HEK293 (cell line): ENCODE results near the gene C7orf57.
A peak's percentile ranks its signal among the peaks of the same experiment; 100 is the strongest.

Experiments used
- CTCF ChIA-PET: fragments of 350-600 bp; formaldehyde crosslinking; extraction: SDS; loops from one replicate; lab custom pipeline; 2021; ENCODE audit warnings: antibody characterized with exemption; lab: Yijun Ruan, JAX
- POLR2A ChIA-PET: fragments of 300-600 bp; formaldehyde crosslinking; extraction: SDS; loops from one replicate; lab custom pipeline; 2020; ENCODE audit warnings: antibody characterized with exemption, inconsistent platforms; lab: Yijun Ruan, JAX
- H3K27ac ChIP-seq: fragments of 200-500 bp; sonication (Bioruptor generic); 2 replicates; pipeline ENCODE4 v1.5.1; 2014; ENCODE audit warnings: low read depth, low read length, control low read depth, inconsistent platforms; ENCODE audit errors: extremely low read depth
- H3K36me3 ChIP-seq, 2 experiments: fragments of 200-500 bp in 1 of 2; sonication (Bioruptor generic) in 1 of 2; 1 replicate in 1 of 2; 2 replicates in 1 of 2; pipeline ENCODE4 v1.5.1; 2014 to 2017; ENCODE audit warnings: inconsistent platforms in 2 of 2, low read length in 2 of 2; ENCODE audit not compliant: control insufficient read depth in 2 of 2, insufficient read depth in 1 of 2
- H3K4me1 ChIP-seq: fragments of 200-500 bp; sonication (Bioruptor generic); 2 replicates; pipeline ENCODE4 v1.5.1; 2014; ENCODE audit warnings: mild to moderate bottlenecking, low read length, inconsistent platforms; ENCODE audit not compliant: control insufficient read depth, insufficient read depth
- H3K4me3 ChIP-seq: 2 replicates; pipeline ENCODE4 v1.5.1; 2011; ENCODE audit warnings: low read depth, mild to moderate bottlenecking, control low read depth, low read length, moderate library complexity
- H3K9me3 ChIP-seq: fragments of 200-500 bp; sonication (Bioruptor generic); 2 replicates; pipeline ENCODE4 v1.5.1; 2014; ENCODE audit warnings: low read depth, low read length, inconsistent platforms; ENCODE audit not compliant: control insufficient read depth, insufficient read depth
- ATF2 ChIP-seq: fragments of 450-650 bp; formaldehyde crosslinking; IDR thresholded peaks from 2 replicates; pipeline ENCODE4 v1.5.1; 2016; ENCODE audit warnings: missing biosample characterization, missing genetic modification characterization, low read depth
- BCL11B ChIP-seq: fragments of 450-650 bp; formaldehyde crosslinking; IDR thresholded peaks from 2 replicates; pipeline ENCODE4 v1.5.1; 2016; ENCODE audit warnings: low read depth, missing biosample characterization, missing genetic modification characterization
- PRDM4 ChIP-seq: fragments of 450-650 bp; formaldehyde crosslinking; IDR thresholded peaks from 2 replicates; pipeline ENCODE4 v1.5.1; 2017; ENCODE audit warnings: missing biosample characterization, missing genetic modification characterization
- SALL2 ChIP-seq: fragments of 450-650 bp; formaldehyde crosslinking; IDR thresholded peaks from 2 replicates; pipeline ENCODE4 v1.5.0; 2017; ENCODE audit warnings: missing biosample characterization, mild to moderate bottlenecking, missing genetic modification characterization, borderline replicate concordance
- SCRT2 ChIP-seq: fragments of 450-650 bp; formaldehyde crosslinking; IDR thresholded peaks from 2 replicates; pipeline ENCODE4 v1.5.1; 2016; ENCODE audit warnings: missing biosample characterization, missing genetic modification characterization
- SP3 ChIP-seq: fragments of 450-650 bp; formaldehyde crosslinking; IDR thresholded peaks from 2 replicates; pipeline ENCODE4 v1.5.1; 2016; ENCODE audit warnings: missing biosample characterization, missing genetic modification characterization
- ZBTB1 ChIP-seq: fragments of 450-650 bp; formaldehyde crosslinking; IDR thresholded peaks from 2 replicates; pipeline ENCODE4 v1.5.1; 2016; ENCODE audit warnings: missing biosample characterization, missing genetic modification characterization
- ZBTB17 ChIP-seq: fragments of 450-650 bp; formaldehyde crosslinking; IDR thresholded peaks from 2 replicates; pipeline ENCODE4 v1.5.1; 2016; ENCODE audit warnings: missing biosample characterization, missing genetic modification characterization
- ZFP37 ChIP-seq: fragments of 450-650 bp; formaldehyde crosslinking; IDR thresholded peaks from 2 replicates; pipeline ENCODE4 v1.5.1; 2016; ENCODE audit warnings: missing biosample characterization, missing genetic modification characterization
- ZIC2 ChIP-seq: fragments of 450-650 bp; formaldehyde crosslinking; IDR thresholded peaks from 2 replicates; pipeline ENCODE4 v1.5.1; 2016; ENCODE audit warnings: missing biosample characterization, missing genetic modification characterization
- ZNF169 ChIP-seq: fragments of 450-650 bp; formaldehyde crosslinking; IDR thresholded peaks from 2 replicates; pipeline ENCODE4 v1.5.1; 2016; ENCODE audit warnings: missing biosample characterization, missing genetic modification characterization
- ZNF18 ChIP-seq: fragments of 450-650 bp; formaldehyde crosslinking; IDR thresholded peaks from 2 replicates; pipeline ENCODE4 v1.5.1; 2016; ENCODE audit warnings: missing biosample characterization, missing genetic modification characterization
- ZNF248 ChIP-seq: fragments of 450-650 bp; formaldehyde crosslinking; IDR thresholded peaks from 2 replicates; pipeline ENCODE4 v1.5.1; 2017; ENCODE audit warnings: missing biosample characterization, missing genetic modification characterization
- ZNF362 ChIP-seq: fragments of 450-650 bp; formaldehyde crosslinking; IDR thresholded peaks from 2 replicates; pipeline ENCODE4 v1.5.1; 2016; ENCODE audit warnings: missing biosample characterization, missing genetic modification characterization
- ZNF394 ChIP-seq: fragments of 450-650 bp; formaldehyde crosslinking; IDR thresholded peaks from 2 replicates; pipeline ENCODE4 v1.5.1; 2016; ENCODE audit warnings: missing biosample characterization, missing genetic modification characterization, mild to moderate bottlenecking, moderate library complexity, borderline replicate concordance
- ZNF488 ChIP-seq: fragments of 450-650 bp; formaldehyde crosslinking; IDR thresholded peaks from 2 replicates; pipeline ENCODE4 v1.5.1; 2016; ENCODE audit warnings: missing biosample characterization, missing genetic modification characterization
- ZNF530 ChIP-seq: fragments of 450-650 bp; formaldehyde crosslinking; IDR thresholded peaks from 2 replicates; pipeline ENCODE4 v1.5.1; 2016; ENCODE audit warnings: low read depth, missing biosample characterization, missing genetic modification characterization
- ZNF548 ChIP-seq: fragments of 450-650 bp; formaldehyde crosslinking; IDR thresholded peaks from 2 replicates; pipeline ENCODE4 v1.5.1; 2016; ENCODE audit warnings: missing biosample characterization, missing genetic modification characterization
- ZNF660 ChIP-seq: fragments of 450-650 bp; IDR thresholded peaks from 2 replicates; pipeline ENCODE4 v1.5.1; 2018; ENCODE audit warnings: missing biosample characterization, mild to moderate bottlenecking, missing genetic modification characterization
- ZNF776 ChIP-seq: fragments of 450-650 bp; formaldehyde crosslinking; IDR thresholded peaks from 2 replicates; pipeline ENCODE4 v1.5.0; 2017; ENCODE audit warnings: missing biosample characterization, missing genetic modification characterization, borderline replicate concordance
- ZNF777 ChIP-seq: fragments of 450-650 bp; formaldehyde crosslinking; IDR thresholded peaks from 2 replicates; pipeline ENCODE4 v1.5.1; 2017; ENCODE audit warnings: missing biosample characterization, missing genetic modification characterization, borderline replicate concordance
- ZNF791 ChIP-seq: fragments of 450-650 bp; formaldehyde crosslinking; IDR thresholded peaks from 2 replicates; pipeline ENCODE4 v1.5.1; 2016; ENCODE audit warnings: missing biosample characterization, missing genetic modification characterization
- ZNF792 ChIP-seq: fragments of 450-650 bp; formaldehyde crosslinking; IDR thresholded peaks from 2 replicates; pipeline ENCODE4 v1.5.1; 2016; ENCODE audit warnings: missing biosample characterization, missing genetic modification characterization
- TF ChIP-seq, protein P1 (sequence below): fragments of 450-650 bp; formaldehyde crosslinking; IDR thresholded peaks from 2 replicates; pipeline ENCODE4 v1.5.1; 2017; ENCODE audit warnings: missing biosample characterization, missing genetic modification characterization
- TF ChIP-seq, protein P2 (sequence below): fragments of 450-650 bp; formaldehyde crosslinking; optimal IDR thresholded peaks from 2 replicates; pipeline ENCODE3; 2016; ENCODE audit warnings: missing biosample characterization, mild to moderate bottlenecking, missing genetic modification characterization

Gene C7orf57

GRCh38 chr7:48033922-48034321 is 1.4 kb upstream of the C7orf57 start:
- ChIA-PET POLR2A (no interaction called here), CTCF (interaction anchor here (0.6 to 0.9 kb wide), 3 partner anchors 52 to 710 kb away, joined by 3 read pairs; no protein-coding TSS in a partner anchor)
- no peak for TF ChIP-seq ZNF548 (tag by site-specific recombination)
- no peak for TF ChIP-seq ZNF776
- no peaks in the 10 kb centered on the region for H3K36me3 ChIP-seq
- H3K4me3 ChIP-seq = no peak overlapping the region
- H3K9me3 ChIP-seq = no peaks in the 10 kb centered on the region
- no peak overlapping the region for H3K27ac ChIP-seq
- peaks cover 3% of the 10 kb centered on the region for H3K4me1 ChIP-seq

DNA sequence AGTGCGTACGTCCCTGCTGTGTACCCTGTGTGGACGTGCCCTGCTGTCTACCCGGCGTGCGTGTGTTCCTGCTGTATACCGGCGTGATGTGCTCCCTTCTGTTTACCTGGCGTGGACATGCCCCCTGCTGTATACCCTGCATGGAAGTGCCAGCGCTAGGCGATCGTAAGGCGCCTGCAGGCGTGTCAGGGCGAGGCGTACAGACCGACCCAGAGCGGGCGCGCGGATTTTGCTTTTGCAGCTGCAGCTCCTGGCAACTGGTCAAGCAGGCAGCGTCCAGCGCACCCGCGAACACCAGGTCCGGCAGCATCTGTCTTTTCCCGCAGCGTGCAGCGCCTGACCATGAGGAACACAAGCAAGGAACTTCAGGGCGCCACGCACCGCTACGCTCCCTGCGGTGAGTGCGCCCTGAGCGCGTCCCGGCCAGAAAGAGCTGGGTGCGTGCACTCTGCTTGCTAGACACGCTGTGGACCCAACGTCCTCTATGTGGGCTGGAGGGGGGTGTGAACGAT is 680 bp downstream of the C7orf57 start:
- Histone ChIP-seq H3K4me3 (peak overlapping the region; percentile 74), H3K4me1 (peaks cover 3% of the 10 kb centered on the region), H3K36me3 (no peaks in the 10 kb centered on the region), H3K27ac (no peak overlapping the region), H3K9me3 (no peaks in the 10 kb centered on the region)
- ChIA-PET CTCF (no interaction called here), POLR2A (interaction anchor here (1.0 to 1.3 kb wide), 2 partner anchors 52 to 56 kb away, joined by 3 to 4 read pairs; no protein-coding TSS in a partner anchor)
- no peak for TF ChIP-seq ZNF169 (tag by site-specific recombination)
- peak; percentile 86 for TF ChIP-seq ZIC2 (tag by site-specific recombination)
- no peak; the same call in 1 of the 2 replicates for TF ChIP-seq ZNF777 (tag by site-specific recombination)
- no peak for TF ChIP-seq ZNF791 (tag by site-specific recombination)
- TF ChIP-seq ZNF530 (tag by site-specific recombination) = no peak
- TF ChIP-seq SALL2 (tag by site-specific recombination) = no peak
- TF ChIP-seq ZNF362 (tag by site-specific recombination) = no peak
- no peak for TF ChIP-seq ZFP37
- TF ChIP-seq ZNF660 (tag by site-specific recombination) = no peak
- TF ChIP-seq, protein P1, sequence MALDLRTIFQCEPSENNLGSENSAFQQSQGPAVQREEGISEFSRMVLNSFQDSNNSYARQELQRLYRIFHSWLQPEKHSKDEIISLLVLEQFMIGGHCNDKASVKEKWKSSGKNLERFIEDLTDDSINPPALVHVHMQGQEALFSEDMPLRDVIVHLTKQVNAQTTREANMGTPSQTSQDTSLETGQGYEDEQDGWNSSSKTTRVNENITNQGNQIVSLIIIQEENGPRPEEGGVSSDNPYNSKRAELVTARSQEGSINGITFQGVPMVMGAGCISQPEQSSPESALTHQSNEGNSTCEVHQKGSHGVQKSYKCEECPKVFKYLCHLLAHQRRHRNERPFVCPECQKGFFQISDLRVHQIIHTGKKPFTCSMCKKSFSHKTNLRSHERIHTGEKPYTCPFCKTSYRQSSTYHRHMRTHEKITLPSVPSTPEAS (tag by site-specific recombination) = no peak
- TF ChIP-seq ZNF488 (tag by site-specific recombination) = no peak
- TF ChIP-seq, protein P2, sequence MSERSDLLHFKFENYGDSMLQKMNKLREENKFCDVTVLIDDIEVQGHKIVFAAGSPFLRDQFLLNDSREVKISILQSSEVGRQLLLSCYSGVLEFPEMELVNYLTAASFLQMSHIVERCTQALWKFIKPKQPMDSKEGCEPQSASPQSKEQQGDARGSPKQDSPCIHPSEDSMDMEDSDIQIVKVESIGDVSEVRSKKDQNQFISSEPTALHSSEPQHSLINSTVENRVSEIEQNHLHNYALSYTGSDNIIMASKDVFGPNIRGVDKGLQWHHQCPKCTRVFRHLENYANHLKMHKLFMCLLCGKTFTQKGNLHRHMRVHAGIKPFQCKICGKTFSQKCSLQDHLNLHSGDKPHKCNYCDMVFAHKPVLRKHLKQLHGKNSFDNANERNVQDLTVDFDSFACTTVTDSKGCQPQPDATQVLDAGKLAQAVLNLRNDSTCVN (tag by site-specific recombination) = peak; percentile 71
- TF ChIP-seq ZNF792 = peak; percentile 72; the same call in 1 of the 2 replicates
- peak; percentile 64 for TF ChIP-seq SCRT2
- TF ChIP-seq ATF2 (tag by site-specific recombination) = no peak
- TF ChIP-seq PRDM4 (tag by site-specific recombination) = no peak
- TF ChIP-seq ZBTB1 (tag by site-specific recombination) = no peak
- TF ChIP-seq ZNF394 = no peak
- no peak for TF ChIP-seq ZNF248
- TF ChIP-seq ZBTB17 (tag by site-specific recombination) = peak; percentile 21; the same call in 1 of the 2 replicates
- no peak for TF ChIP-seq SP3
- no peak for TF ChIP-seq ZNF18 (tag by site-specific recombination)
- TF ChIP-seq BCL11B (tag by site-specific recombination) = no peak
